Measurements from ENCODE around the gene EIF5AL1.
"Not testable (repeated sequence)": the region's sequence is repeated elsewhere in the genome, so short reads cannot be mapped to it uniquely, and the experiment has no call there.

The EIF5AL1 gene

DNA sequence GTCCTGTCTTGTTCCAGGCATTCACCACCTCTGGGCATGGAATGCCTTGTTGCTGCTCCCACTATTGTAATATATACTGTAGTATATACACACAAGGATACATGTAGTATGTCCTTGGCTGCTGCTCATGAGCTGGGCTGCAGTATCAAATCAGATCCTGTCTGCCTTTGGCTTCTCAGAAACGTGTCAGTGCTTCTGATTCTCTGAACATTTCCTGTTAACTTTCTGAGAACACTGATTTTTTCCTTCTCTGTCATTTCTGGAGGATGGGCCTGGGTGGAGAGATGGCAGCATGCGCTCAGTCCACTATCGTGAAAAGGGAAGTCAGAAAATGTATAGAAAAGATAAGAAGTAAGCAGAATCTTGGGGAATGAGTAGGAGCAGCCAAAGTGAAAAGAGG is 35.6 kb downstream of the EIF5AL1 start:
- in situ Hi-C loops (cut with HindIII; ENCODE audit: low sequenced_read_pairs): no loop called here
- TF ChIP-seq, protein P1, sequence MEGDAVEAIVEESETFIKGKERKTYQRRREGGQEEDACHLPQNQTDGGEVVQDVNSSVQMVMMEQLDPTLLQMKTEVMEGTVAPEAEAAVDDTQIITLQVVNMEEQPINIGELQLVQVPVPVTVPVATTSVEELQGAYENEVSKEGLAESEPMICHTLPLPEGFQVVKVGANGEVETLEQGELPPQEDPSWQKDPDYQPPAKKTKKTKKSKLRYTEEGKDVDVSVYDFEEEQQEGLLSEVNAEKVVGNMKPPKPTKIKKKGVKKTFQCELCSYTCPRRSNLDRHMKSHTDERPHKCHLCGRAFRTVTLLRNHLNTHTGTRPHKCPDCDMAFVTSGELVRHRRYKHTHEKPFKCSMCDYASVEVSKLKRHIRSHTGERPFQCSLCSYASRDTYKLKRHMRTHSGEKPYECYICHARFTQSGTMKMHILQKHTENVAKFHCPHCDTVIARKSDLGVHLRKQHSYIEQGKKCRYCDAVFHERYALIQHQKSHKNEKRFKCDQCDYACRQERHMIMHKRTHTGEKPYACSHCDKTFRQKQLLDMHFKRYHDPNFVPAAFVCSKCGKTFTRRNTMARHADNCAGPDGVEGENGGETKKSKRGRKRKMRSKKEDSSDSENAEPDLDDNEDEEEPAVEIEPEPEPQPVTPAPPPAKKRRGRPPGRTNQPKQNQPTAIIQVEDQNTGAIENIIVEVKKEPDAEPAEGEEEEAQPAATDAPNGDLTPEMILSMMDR (IDR thresholded peaks at IDR 0.05; ENCODE audit: low read depth, low read length, missing control alignments): no peak
- H3K4me3 ChIP-seq (ENCODE audit: low read depth, low read length): no peak overlapping the region
- DNase-seq (ENCODE audit: low read depth): no peak

DNA sequence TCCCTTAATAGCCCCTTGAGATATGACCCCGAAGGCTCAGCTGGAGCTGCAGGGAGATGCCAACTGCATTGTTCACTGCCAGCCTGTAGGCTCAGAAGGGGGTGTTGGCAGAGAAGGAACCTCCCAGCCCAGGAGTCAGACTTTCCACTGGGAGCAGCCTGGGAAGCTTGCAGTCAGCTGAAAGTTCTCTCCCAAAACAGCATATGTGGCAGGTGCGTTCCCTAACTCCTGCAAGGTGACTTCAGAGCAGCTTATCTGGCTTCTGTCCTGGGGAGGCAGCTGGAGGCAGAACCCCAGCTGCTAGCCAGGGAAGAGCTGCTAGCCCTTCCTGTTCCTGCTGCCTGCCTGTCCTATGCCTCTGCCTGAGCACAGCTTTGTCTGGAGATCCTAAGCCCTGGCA is 39.8 kb downstream of the EIF5AL1 start:
- TF ChIP-seq, protein P1 (IDR thresholded peaks at IDR 0.05; ENCODE audit: low read depth, low read length, missing control alignments): no peak
- no peak for DNase-seq (ENCODE audit: low read depth)
- in situ Hi-C loops (cut with HindIII; ENCODE audit: low sequenced_read_pairs): no loop called here
- no peak overlapping the region for H3K4me3 ChIP-seq (ENCODE audit: low read depth, low read length)

DNA sequence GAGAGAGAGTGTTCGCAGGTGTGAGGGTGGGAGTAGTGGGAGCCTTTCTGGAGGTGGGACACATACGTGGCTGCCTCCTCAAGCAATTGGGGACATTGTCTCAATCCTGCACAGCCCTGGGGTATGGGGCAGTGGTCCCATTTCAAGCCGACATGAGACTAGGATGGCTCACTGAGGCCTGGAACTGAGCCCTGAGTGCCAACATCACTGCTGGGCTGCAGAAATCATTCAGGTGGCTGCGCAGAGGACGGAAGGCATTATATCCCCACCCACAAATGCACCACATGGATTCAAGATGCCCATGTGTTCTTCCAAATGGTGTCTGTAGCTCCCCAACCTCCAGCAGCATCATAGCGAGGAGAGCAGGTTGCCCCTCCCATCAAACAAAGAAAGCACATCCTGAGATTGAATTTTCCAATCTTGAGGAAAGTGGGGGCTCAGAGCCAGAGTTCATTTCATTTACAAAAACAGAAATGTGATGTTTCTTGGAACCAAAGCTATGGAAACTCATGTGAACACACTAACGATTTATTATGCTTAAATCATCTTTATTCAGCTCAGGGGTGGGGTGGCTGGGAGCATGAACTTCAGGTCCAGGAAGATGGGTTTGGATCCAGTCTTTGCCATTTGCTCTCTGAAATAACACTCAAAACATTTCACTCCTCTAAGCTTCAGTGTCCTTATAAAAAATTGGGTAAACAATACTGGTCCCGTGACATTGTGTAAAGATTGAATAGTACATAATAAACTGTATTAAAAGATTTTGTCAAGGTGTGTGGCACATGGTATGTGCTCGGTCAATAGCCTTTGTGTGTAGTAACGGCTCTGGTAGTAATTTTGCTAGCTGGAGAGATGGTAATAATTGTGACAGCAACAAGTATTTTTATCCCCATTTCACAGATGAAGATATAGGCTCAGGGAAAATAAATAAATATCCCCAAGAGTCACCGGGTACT is 43.3 kb downstream of the EIF5AL1 start:
- TF ChIP-seq, protein P1 (IDR thresholded peaks at IDR 0.05; ENCODE audit: low read depth, low read length, missing control alignments): no peak

DNA sequence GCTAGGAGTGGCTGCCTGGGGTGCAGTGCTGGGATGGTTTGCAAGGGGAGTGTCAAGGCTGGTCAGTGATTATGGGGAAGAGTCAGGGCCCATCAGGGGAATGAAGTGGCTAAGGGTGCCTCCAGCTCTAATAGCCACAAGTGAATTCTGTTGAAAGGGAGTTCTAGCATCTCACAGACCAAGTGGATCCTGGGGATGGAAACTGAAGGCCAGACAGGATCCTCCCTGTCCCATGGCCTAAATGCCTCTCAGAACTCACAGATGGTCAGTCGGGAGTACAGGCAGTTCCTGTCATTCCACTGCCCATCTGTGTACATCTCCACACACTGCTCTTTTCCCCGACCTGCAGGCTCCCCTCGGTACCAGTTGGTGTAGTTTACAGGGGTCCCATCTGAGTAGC is 44.6 kb downstream of the EIF5AL1 start:
- in situ Hi-C loops (cut with HindIII; ENCODE audit: low sequenced_read_pairs); DNase-seq (ENCODE audit: low read depth): not testable (repeated sequence)

More for the DNA sequence above, 43.3 kb downstream of the EIF5AL1 start:
- in situ Hi-C loops (cut with HindIII; ENCODE audit: low sequenced_read_pairs): no loop called here
- DNase-seq (ENCODE audit: low read depth): no peak
- no peak overlapping the region for H3K4me3 ChIP-seq (ENCODE audit: low read depth, low read length)

DNA sequence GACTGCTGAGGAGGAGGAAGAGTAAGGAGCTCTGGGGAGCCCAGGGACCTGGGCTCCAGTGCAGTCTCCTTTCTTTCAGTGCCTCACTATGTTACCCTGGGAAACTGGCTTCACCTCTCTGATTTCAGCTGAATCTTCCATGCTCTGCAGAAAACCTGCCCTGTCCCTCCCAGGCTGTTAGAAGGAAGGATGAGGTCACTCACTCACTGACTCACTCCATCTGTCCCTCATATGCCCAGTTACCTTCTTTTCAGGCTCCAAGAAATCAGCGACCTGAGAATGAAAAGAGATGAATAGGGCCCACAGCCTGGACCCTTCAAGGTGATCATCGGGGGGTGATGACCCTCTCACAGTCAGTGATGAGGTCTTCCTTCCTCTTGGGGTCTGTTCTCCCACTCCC is 47.4 kb downstream of the EIF5AL1 start:
- TF ChIP-seq, protein P1 (IDR thresholded peaks at IDR 0.05; ENCODE audit: low read depth, low read length, missing control alignments): no peak
- no peak for DNase-seq (ENCODE audit: low read depth)
- in situ Hi-C loops (cut with HindIII; ENCODE audit: low sequenced_read_pairs): no loop called here
- H3K4me3 ChIP-seq (ENCODE audit: low read depth, low read length): no peak overlapping the region

More for the DNA sequence above, 44.6 kb downstream of the EIF5AL1 start:
- H3K4me3 ChIP-seq (ENCODE audit: low read depth, low read length): not testable (repeated sequence)

DNA sequence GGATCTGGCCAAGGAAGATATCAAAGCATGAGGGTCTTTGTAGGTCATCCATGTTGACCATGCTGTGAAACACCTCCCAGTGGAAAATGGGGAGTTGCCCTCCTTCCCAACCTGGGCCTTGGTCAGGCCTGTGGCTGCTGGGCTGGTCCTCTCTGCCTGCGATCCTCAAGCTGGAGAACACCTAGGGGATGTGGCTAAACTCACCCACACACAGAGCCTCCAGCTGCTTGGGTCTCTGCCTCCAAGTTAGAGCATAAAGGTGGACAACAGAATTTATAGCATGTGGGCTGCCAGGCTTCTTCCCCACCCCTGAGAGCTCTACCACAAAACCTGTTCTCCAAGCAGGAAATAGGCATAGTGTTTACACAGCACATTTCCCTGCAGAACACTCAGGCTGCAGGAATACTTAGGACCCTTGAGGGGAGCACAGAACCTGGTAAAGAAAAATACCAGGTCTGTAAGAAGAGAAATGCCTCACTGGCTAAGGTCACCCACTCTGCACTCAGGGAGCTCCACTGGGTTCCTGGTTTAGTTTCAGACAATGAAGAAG is 47.9 kb downstream of the EIF5AL1 start, which contains the start of gene SFTPA2:
Gene SFTPA2, minus strand, starts transcription at position 248 of the 550 bp plus-strand sequence. CDS start 924 bp downstream, outside the sequence.
- in situ Hi-C loops (cut with HindIII; ENCODE audit: low sequenced_read_pairs): no loop called here
- no peak for DNase-seq (ENCODE audit: low read depth)
- TF ChIP-seq, protein P1 (IDR thresholded peaks at IDR 0.05; ENCODE audit: low read depth, low read length, missing control alignments): no peak
- no peak within 1 kb of the TSS for H3K4me3 ChIP-seq (ENCODE audit: low read depth, low read length)

DNA sequence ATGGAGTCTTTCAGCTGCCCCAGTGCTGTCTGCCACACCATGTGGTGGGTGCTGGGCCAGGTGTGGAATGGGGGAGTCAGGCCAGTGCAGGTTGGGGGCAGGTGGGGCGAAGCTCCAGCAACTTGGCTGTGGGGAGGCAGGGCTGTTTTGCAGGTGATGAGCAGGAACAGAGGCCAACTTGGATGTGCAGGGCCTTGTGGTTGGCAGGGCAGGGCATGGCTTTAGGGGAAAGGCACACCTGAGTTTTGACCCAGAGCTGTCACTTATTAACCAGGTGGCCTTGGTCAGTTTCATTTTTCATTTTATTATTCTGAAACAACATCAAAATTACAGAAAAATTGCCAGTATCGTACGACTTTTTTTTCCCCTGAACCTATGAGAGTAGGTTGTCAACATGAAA is 48.9 kb downstream of the EIF5AL1 start:
- in situ Hi-C loops (cut with HindIII; ENCODE audit: low sequenced_read_pairs): no loop called here
- TF ChIP-seq, protein P1 (IDR thresholded peaks at IDR 0.05; ENCODE audit: low read depth, low read length, missing control alignments): no peak
- H3K4me3 ChIP-seq (ENCODE audit: low read depth, low read length): no peak overlapping the region
- no peak for DNase-seq (ENCODE audit: low read depth)

Measured in astrocyte of the cerebellum (primary cell).